Measurements from ENCODE around the gene LRRC27.

LRRC27 gene

DNA sequence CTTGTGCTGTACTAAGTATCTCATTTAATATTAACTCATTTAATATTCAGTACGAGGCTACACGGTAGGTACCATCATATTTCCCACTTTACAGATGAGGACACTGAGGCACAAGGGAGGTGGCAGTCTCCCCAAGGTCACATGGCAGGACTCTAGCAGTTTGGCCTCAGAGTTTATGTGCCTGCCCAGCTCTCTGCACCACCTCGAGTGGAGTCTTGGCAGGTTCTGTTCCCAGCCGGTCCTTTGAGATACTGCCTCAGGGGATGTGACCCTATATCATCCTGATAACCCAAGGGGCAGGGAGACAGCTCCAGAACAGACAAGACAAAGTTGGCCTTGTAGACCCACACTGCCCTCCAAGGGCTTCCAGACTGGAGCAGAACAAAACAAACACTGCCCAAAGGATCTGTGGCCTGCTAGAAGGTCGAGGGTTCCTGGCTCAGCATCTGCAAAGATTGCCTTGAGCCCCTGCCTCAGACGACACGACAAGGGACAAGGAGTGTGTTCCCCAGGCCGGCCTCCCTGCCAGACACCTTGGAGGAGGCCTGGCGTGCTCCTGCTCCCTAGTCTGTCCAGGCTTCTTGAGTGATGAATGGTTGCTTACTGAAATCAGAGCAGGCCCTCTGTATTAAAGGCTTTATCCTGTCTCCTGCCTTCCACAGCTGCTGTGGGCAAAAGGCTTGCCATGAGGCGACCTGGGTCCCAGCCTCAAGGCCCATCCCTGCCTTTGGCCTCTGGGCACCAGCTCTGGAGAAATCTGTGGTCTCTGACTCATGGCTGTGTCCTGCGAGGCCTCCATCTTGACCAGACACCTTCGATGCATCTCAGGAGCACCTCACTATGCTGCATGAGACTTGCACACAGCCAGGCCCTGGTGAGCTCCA lies 61.1 kb downstream of the LRRC27 start:
- DNase-seq, result peak; percentile 17

DNA sequence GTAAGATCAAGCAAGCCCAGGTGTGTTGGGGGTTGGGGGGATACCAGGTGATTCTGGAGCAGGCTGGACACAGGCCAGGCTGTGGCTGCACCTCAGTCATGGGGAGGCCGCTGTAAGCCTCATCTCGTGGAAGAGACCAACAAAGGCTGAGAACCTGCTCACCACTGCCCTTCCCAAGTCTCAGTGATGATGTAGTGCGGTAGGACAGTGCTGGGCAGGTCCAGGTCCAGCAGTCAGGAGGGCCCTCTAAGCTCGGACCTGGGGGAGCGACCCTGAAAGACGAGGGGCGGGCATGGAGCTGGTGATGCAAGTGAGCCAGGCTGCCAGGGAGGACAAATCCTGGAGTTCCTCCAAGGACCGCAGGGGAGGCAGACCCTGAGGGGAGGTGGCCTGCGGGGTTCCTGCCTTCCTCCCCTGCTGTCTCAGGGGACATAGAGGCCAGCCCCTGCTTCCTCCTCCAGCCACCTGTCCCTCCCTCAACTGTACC lies 61.7 kb downstream of the LRRC27 start:
- DNase-seq, result no peak

DNA sequence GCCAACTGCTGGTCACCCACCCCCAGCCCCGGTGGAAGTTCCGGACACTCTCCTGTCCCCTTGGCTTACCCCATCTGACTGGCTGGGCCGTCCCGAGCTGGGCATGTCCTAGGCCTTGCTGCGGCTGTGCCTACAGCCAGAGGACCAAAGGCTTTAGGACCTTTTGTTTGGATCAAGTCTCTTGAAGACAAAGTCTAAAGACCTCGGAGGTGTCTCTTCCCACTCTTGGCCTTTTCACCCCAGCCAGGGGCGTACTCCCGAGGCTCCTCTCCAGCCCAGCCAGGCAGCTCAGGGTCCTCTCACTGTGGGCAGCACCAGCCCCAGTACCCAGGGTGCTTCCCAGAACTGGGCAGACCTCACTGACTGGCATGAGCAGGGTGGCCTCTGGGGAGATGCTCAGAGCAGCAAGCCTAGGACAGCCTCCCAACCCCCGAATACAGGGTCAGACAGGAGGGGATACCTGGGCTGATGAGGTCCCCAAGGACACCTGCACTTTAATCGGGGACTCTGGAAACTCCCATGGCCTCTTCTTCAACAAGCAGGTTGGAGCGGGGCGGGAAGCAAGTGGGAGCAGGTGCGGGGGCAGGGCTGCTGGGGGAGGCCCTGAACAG lies 62.3 kb downstream of the LRRC27 start:
- DNase-seq, result no peak

GRCh38 chr10:132394936-132395703 lies 63.1 kb downstream of the LRRC27 start:
- no peak for DNase-seq

DNA sequence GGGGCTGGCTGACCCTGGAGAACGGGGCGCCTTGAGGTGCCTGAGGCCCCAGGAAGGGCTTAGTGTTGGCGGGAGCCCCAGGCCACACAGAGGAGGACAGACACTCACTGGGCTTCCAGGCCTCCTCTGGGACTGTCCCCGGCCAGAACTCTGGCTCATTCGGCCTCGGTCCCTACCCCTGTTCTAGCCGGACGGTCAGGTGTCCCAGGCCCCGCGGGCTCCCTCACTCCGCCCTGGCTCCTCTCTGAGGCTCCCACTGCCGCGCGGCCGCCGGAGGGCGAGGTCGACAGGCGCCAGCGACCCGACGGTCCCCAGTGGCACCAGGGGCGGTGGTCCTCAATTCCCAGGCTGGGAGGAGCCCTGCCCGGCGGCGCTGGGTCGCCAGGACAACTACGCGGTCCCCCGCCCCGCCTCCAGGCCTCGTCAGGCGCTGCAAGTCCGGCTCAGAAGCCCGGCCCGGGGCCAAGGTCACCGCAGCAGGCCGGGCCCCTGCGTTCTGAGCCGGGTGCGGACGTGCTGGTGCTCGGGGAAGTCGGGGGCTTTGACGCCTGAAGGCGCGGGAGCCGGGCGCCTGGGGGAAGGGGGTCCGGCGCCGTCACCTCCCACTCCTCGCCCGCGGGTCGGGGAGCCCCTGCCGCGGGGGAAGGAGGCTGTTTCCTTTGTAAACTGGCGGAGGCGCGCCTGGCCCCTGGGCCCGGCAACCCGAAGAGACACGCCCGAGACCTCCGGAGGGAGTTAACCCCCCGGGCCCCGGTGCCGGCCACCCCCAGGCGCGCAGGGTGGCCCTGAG lies 63.9 kb downstream of the LRRC27 start:
- peak; percentile 41 for DNase-seq

GRCh38 chr10:132396494-132397035 lies 64.6 kb downstream of the LRRC27 start:
- DNase-seq, result peak; percentile 82

- peak; percentile 45 for DNase-seq
Observed at GRCh38 chr10:132397036-132397541, 65.1 kb downstream of the LRRC27 start, which contains the start of gene PWWP2B. PWWP2B (plus strand) TSS chr10:132397200; CDS start chr10:132397227, 27 bp downstream.

- DNase-seq, result peak; percentile 73
Observed at GRCh38 chr10:132397671-132398565, 65.9 kb downstream of the LRRC27 start.

GRCh38 chr10:132398566-132398991 lies 66.6 kb downstream of the LRRC27 start:
- no peak for DNase-seq

DNA sequence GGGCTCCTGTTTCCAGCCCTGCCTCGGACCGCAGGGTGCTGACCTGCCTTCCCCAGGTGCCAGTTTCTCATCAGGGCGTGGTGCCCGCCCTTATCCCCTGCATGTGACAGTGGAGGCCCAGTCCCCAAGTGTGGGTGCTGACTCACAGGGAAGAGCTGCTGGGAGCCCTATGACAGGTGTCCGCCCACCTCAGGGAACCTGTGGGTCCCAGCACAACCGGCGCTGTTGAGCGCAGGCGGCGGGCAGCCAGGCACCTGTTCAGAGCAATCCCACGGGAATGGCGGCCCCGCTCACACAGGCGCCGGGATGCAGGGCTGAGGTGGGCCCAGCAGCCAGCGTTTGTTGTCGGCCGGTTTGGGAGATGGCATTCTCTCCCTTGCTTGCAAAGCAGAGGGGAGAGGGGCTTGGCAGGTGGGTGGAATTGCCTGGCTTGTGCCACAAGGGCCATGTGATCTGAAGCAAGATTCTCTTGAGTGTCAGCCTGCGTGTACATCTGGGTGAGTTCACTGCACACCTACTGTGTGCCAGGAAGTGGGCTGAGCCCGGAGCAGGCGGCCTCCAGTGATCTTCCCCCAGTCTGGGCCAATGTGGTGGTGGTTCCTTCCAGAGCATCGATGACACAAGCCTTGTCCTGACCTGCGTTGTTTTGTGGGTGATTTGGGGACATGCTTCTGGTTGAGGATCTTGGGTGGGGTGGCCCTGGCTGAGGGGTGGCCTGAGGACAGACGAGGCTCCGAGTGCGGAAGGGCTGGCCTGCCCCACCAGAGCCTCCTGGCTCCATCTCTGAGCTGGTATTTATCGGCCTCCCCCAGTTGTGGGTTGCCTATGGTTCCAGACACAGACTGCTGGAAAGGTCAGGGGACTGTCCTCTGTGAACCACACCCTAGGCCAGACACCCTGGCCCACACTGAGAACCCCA lies 67.4 kb downstream of the LRRC27 start:
- no peak for DNase-seq

- DNase-seq, result no peak
Observed at GRCh38 chr10:132400041-132400546, 68.1 kb downstream of the LRRC27 start.

GRCh38 chr10:132400547-132401151 lies 68.7 kb downstream of the LRRC27 start:
- no peak for DNase-seq

GRCh38 chr10:132401401-132402118 lies 69.6 kb downstream of the LRRC27 start:
- DNase-seq, result no peak

DNA sequence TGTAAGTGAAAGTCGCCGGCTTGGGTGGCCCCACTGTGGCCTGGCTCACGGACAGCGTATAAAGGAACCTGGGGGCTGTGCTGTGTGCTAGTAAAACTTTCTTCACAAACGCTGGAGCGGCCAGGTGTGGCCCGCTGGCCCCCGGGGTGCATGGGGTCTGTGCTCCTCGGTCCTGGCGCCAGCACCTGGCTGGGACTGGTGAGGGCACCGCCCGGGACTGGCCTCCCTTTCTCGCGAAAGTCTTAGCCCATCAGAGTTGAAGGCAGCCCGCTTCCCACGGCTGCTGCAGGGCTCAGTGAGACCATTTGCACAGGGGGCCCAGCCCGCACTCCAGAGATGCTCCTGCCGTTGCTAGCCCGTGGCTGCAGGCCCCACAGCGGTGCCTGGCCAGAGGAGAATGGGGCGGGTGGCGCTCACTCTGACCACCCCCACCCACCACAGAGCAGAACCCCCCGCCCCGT lies 70.8 kb downstream of the LRRC27 start:
- DNase-seq, result no peak

DNA sequence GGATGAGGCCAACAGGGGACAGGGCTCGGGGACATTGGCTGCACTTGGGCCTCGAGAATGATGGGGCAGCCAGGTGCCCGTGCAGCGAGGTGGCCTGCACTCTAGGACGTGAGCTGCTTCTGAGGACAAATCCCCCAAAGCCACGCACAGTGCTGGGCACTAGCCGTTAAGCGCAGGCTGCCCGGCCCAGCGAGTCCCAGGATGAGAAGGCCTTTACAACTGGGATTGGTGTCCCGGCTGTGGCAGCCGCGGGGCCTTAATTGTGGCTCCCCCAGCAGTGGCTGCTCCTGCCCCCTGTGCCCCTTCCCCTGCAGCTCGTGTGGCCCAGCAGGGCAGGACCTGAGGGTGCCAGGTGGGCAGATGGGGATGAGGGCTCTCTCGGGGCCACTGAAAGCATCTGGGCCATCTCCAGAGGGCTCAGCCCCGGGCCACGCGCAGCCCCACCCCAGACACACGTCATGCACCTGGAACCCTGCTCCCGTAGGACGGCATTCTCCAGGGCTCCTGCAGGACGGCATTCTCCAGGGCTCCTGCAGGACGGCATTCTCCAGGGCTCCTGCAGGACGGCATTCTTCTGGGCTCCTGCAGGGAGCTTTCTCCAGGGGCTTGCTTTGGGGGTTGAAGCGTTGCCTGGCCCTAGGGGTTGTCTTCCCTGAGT lies 71.6 kb downstream of the LRRC27 start:
- DNase-seq, result no peak

DNA sequence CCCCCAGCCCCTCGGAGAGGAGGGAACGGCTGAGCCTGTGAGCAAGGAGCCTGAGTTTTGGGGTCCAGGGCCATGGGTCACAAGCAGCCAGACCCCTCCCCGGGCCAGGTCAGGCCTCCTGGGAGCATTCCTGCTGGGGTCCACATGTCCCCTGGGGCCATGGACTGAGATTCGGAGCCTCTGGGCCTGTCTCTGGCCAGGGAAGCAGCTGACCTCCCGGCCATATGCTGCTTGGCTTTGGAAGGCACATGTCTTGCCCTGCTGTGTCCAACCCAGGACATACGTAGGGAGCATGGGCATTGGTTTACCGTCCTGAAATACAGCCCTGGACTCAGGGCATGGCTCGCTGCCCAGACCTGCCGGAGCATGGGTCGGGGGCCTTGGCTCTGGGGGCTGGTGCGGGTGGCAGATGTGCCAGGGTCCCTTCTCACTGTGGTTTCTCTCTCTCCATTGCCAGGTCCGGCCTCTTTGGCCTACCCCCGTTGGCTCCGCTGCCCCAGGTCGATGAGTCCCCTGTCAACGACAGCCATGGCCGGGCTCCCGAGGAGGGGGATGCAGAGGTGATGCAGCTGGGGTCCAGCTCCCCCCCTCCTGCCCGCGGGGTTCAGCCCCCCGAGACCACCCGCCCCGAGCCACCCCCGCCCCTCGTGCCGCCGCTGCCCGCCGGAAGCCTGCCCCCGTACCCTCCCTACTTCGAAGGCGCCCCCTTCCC lies 72.3 kb downstream of the LRRC27 start:
- DNase-seq, result no peak

GRCh38 chr10:132404911-132405462 lies 73.0 kb downstream of the LRRC27 start:
- no peak for DNase-seq
